ENCODE measurements around the gene FAM200B. TPM values are rescaled to one million over a fixed set of nuclear protein-coding genes. Genes with fewer than 3 reads are reported as not detected.

The FAM200B gene
- total and polyA plus RNA-seq, 2 donors (not counting 1 experiment from before 2014, with no cell fraction given) = 22.6 to 35.1 TPM

DNA sequence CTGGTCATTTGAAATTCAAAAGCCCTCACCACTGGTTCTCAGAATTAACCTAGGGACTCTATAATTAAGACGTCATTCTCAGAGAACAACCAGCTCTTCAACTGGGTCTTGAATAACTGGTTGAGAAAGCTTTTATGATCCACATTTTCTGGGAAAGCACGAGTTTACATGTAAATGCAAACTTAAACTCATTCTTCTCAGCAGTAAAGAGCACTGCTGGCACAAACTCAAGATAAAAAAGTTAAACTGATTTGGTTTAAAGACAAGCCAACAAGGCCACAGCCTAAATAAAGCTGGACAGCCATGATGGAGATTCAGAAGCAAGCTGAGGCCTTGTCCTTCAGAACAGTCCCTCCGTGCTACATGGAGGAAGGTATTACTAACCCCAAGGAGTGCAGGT, 34.5 kb downstream of the FAM200B start:
- H3K4me3 ChIP-seq (replicated peaks in 1 of 4; ENCODE audit: control extremely low read depth in 1 of 4, insufficient read depth in 1 of 4, low read depth in 3 of 4, low read length in 4 of 4) = no peak overlapping the region
- peaks cover 2% of the 10 kb centered on the region for H3K36me3 ChIP-seq (ENCODE audit: control insufficient read depth, insufficient read depth, low read length)
- H3K9ac ChIP-seq (ENCODE audit: insufficient read depth, low read length) = no peak overlapping the region
- no peak overlapping the region for H3K4me2 ChIP-seq (ENCODE audit: extremely low read depth, insufficient read depth, low read length)
- no peaks in the 10 kb centered on the region for H3K79me2 ChIP-seq (ENCODE audit: control insufficient read depth, insufficient read depth, low read length)
- H4K20me1 ChIP-seq (ENCODE audit: control insufficient read depth, extremely low read depth, insufficient read depth, low read length) = no peaks in the 10 kb centered on the region
- H3K9me3 ChIP-seq (ENCODE audit: control insufficient read depth, insufficient read depth, low read depth, low read length) = no peaks in the 10 kb centered on the region
- H3K4me1 ChIP-seq (ENCODE audit: control insufficient read depth, extremely low read depth, insufficient read depth, low read length) = peaks cover 14% of the 10 kb centered on the region
- H2AFZ ChIP-seq (ENCODE audit: low read length) = no peak overlapping the region
- no peaks in the 10 kb centered on the region for H3K27me3 ChIP-seq (ENCODE audit: control insufficient read depth, insufficient read depth, low read length)
- no peak overlapping the region for H3K27ac ChIP-seq (ENCODE audit: insufficient read depth, low read length)
- DNase-seq (ENCODE audit: low read depth in 2 of 2) = no peak
- no peak for TF ChIP-seq EZH2 (IDR thresholded peaks at IDR 0.05; ENCODE audit: low read length, missing control alignments)
- TF ChIP-seq, protein P1, sequence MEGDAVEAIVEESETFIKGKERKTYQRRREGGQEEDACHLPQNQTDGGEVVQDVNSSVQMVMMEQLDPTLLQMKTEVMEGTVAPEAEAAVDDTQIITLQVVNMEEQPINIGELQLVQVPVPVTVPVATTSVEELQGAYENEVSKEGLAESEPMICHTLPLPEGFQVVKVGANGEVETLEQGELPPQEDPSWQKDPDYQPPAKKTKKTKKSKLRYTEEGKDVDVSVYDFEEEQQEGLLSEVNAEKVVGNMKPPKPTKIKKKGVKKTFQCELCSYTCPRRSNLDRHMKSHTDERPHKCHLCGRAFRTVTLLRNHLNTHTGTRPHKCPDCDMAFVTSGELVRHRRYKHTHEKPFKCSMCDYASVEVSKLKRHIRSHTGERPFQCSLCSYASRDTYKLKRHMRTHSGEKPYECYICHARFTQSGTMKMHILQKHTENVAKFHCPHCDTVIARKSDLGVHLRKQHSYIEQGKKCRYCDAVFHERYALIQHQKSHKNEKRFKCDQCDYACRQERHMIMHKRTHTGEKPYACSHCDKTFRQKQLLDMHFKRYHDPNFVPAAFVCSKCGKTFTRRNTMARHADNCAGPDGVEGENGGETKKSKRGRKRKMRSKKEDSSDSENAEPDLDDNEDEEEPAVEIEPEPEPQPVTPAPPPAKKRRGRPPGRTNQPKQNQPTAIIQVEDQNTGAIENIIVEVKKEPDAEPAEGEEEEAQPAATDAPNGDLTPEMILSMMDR (conservative IDR thresholded peaks at IDR 0.05 in 1 of 2, IDR thresholded peaks at IDR 0.05 in 1 of 2; ENCODE audit: low read depth in 1 of 2, low read length in 2 of 2) = no peak

- no peak overlapping the region for H3K9ac ChIP-seq (ENCODE audit: insufficient read depth, low read length)
- H3K4me3 ChIP-seq (replicated peaks in 1 of 4; ENCODE audit: control extremely low read depth in 1 of 4, insufficient read depth in 1 of 4, low read depth in 3 of 4, low read length in 4 of 4) = no peak overlapping the region
- no peak overlapping the region for H2AFZ ChIP-seq (ENCODE audit: low read length)
- peaks cover 2% of the 10 kb centered on the region for H3K36me3 ChIP-seq (ENCODE audit: control insufficient read depth, insufficient read depth, low read length)
- peak in 1 of 2 donors; percentile 74 for DNase-seq (ENCODE audit: low read depth in 2 of 2)
- no peaks in the 10 kb centered on the region for H3K79me2 ChIP-seq (ENCODE audit: control insufficient read depth, insufficient read depth, low read length)
- H3K9me3 ChIP-seq (ENCODE audit: control insufficient read depth, insufficient read depth, low read depth, low read length) = no peaks in the 10 kb centered on the region
- no peak overlapping the region for H3K4me2 ChIP-seq (ENCODE audit: extremely low read depth, insufficient read depth, low read length)
- TF ChIP-seq, protein P1 (conservative IDR thresholded peaks at IDR 0.05 in 1 of 2, IDR thresholded peaks at IDR 0.05 in 1 of 2; ENCODE audit: low read depth in 1 of 2, low read length in 2 of 2) = no peak
- TF ChIP-seq EZH2 (IDR thresholded peaks at IDR 0.05; ENCODE audit: low read length, missing control alignments) = no peak
- H3K4me1 ChIP-seq (ENCODE audit: control insufficient read depth, extremely low read depth, insufficient read depth, low read length) = peaks cover 14% of the 10 kb centered on the region
- H4K20me1 ChIP-seq (ENCODE audit: control insufficient read depth, extremely low read depth, insufficient read depth, low read length) = no peaks in the 10 kb centered on the region
- no peak overlapping the region for H3K27ac ChIP-seq (ENCODE audit: insufficient read depth, low read length)
- no peaks in the 10 kb centered on the region for H3K27me3 ChIP-seq (ENCODE audit: control insufficient read depth, insufficient read depth, low read length)
Observed at GRCh38 chr4:15717086-15717485, 35.5 kb downstream of the FAM200B start.

- H3K27me3 ChIP-seq (ENCODE audit: control insufficient read depth, insufficient read depth, low read length) = no peaks in the 10 kb centered on the region
- H3K27ac ChIP-seq (ENCODE audit: insufficient read depth, low read length) = peak overlapping the region; percentile 4
- TF ChIP-seq, protein P1 (conservative IDR thresholded peaks at IDR 0.05 in 1 of 2, IDR thresholded peaks at IDR 0.05 in 1 of 2; ENCODE audit: low read depth in 1 of 2, low read length in 2 of 2) = no peak
- TF ChIP-seq EZH2 (IDR thresholded peaks at IDR 0.05; ENCODE audit: low read length, missing control alignments) = no peak
- H2AFZ ChIP-seq (ENCODE audit: low read length) = no peak overlapping the region
- H3K4me2 ChIP-seq (ENCODE audit: extremely low read depth, insufficient read depth, low read length) = no peak overlapping the region
- no peak for DNase-seq (ENCODE audit: low read depth in 2 of 2)
- H3K9ac ChIP-seq (ENCODE audit: insufficient read depth, low read length) = no peak overlapping the region
- no peak overlapping the region for H3K4me3 ChIP-seq (replicated peaks in 1 of 4; ENCODE audit: control extremely low read depth in 1 of 4, insufficient read depth in 1 of 4, low read depth in 3 of 4, low read length in 4 of 4)
- H4K20me1 ChIP-seq (ENCODE audit: control insufficient read depth, extremely low read depth, insufficient read depth, low read length) = no peaks in the 10 kb centered on the region
- H3K9me3 ChIP-seq (ENCODE audit: control insufficient read depth, insufficient read depth, low read depth, low read length) = no peaks in the 10 kb centered on the region
- H3K4me1 ChIP-seq (ENCODE audit: control insufficient read depth, extremely low read depth, insufficient read depth, low read length) = peaks cover 14% of the 10 kb centered on the region
- H3K36me3 ChIP-seq (ENCODE audit: control insufficient read depth, insufficient read depth, low read length) = peaks cover 2% of the 10 kb centered on the region
- no peaks in the 10 kb centered on the region for H3K79me2 ChIP-seq (ENCODE audit: control insufficient read depth, insufficient read depth, low read length)
Observed at GRCh38 chr4:15717657-15718416, 36.2 kb downstream of the FAM200B start.

All from fibroblast of lung (primary cell).